ENCODE data around the gene BNC1.
"Not testable (repeated sequence)": the region's sequence is repeated elsewhere in the genome, so short reads cannot be mapped to it uniquely, and the experiment has no call there.

The BNC1 gene

DNA sequence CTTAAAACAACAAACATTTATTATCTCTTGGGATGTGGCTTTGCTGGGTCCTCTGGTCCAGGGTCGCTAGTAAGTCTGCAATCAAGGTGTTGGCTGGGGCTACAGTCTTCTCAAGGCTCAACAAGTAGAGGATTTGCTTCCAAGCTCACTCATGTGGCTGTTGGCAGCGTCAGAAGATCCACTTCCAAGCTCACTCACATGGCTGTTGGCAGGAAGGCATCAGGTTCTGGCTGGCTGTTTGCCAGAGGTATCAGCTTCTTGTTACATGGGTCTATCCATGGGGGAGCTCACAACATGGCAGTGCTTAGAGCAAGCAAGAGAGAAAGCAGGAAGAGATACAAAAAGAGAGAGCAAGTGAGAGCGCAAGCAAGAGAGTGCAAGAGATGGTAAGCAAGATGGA is 15.0 kb upstream of the BNC1 start:
- no peak for DNase-seq (ENCODE audit: low read depth)

DNA sequence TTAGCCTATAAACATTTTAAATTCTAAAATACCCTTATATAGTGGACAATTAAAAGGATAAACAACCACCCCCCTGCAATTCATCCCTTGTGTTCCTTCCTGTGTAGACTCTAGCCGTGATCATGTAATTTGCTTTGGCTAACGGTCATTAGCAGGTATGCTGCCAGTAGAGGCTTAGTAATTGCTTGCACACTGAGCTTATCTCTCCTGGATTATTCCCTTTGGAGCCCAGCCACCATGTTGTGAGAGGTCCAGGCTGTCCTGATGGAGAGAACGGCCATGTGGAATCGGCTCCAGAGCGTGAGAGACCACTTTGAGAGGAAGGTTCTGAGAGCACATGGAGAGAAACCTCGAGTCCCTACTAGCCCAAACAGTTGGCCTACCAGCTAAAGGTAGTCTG is 11.0 kb upstream of the BNC1 start:
- DNase-seq (ENCODE audit: low read depth) = no peak

- no peak for DNase-seq (ENCODE audit: low read depth)
These were observed 8.7 kb upstream of the BNC1 start for GRCh38 chr15:83293201-83293600.

- no peak for DNase-seq (ENCODE audit: low read depth)
These were observed 7.9 kb upstream of the BNC1 start for GRCh38 chr15:83292317-83292716.

GRCh38 chr15:83290236-83290635 is 5.8 kb upstream of the BNC1 start:
- no peak for DNase-seq (ENCODE audit: low read depth)

DNA sequence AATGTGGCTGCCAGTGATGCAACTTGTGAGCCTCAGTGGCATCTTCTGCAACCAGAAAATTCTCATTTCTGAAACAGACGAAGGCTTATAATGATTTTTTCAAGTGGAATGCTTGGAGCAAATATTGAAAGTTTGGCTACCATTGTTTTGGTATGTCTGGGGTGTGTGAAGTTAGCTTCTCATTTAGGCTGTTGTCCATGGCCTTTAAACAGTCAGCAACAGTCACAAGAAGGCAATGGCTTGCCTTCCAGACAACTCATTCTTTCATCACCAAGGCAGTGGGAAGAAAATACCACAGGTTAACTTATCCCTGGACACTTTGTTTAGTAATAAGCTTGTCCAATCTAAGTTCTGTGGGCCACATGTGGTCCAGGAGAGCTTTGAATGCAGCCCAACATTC is 4.7 kb upstream of the BNC1 start:
- DNase-seq (ENCODE audit: low read depth) = no peak

GRCh38 chr15:83288381-83288801 is 3.9 kb upstream of the BNC1 start:
- no peak for DNase-seq (ENCODE audit: low read depth)

GRCh38 chr15:83287541-83288027 is 3.1 kb upstream of the BNC1 start:
- DNase-seq (ENCODE audit: low read depth) = no peak

DNA sequence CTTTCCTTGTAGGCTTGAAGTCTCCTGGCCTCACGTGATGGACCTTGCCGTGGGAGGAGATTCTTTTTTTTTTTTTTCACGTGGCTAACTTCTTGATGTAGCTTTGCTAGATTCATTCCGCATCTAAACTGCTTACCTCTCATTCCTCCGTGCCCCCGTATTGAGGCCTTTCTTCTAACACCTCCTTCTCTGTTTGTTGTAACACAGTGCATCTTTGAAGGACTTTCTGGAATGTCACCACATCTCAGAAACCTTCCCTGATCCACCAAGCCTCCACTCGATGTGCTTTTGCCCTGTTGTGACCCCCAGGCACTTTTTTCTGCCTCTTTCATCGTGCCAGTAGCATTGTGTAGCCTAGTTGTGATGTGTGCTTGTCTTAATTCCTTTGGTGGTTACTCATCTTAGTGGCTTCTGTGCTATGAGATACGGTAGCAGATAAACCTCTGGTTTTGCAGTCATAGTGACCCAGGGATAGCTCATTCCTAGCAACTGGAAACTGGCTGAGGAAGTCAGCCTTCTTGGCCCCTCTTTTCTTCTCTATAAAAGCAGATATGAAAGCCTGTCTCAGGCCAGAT is 1.6 kb upstream of the BNC1 start:
- DNase-seq (ENCODE audit: low read depth) = no peak

DNA sequence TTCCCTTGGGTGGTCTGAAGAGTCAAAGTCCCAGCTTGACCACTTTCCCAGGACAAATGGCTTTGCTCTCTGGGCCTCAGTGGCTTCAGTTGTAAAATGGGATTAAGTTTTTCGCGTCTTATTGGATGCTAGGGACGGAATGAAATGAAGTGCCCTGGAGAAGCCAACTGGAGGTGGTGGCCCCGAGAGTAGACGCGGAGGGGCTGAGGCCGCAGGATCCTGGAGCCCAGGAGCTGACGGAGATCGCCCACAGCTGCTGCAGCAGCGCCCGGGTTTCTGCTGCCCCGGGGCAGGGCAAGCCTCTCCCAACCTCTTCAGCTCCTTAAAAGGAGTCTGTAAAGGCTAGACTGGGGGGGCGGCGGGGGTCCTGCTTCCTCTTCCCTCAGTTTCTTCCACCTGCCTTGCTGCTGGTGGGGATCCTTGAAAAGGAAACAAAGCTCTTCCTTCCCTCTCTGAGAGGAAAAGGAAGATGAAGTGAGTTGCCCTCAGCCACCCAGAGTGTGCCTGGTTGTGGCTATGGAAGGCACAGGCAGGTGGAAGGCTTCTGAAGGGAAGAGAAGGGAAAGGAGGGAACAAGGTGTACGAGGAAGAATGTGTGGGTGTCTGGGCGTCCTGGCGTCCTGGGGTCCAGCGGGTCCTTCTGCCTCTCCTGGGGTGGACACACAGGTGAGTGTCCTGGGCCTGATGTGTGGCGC is 967 bp upstream of the BNC1 start:
- DNase-seq (ENCODE audit: low read depth) = no peak

- DNase-seq (ENCODE audit: low read depth) = no peak
These were observed 478 bp downstream of the BNC1 start for GRCh38 chr15:83283813-83284558.

DNA sequence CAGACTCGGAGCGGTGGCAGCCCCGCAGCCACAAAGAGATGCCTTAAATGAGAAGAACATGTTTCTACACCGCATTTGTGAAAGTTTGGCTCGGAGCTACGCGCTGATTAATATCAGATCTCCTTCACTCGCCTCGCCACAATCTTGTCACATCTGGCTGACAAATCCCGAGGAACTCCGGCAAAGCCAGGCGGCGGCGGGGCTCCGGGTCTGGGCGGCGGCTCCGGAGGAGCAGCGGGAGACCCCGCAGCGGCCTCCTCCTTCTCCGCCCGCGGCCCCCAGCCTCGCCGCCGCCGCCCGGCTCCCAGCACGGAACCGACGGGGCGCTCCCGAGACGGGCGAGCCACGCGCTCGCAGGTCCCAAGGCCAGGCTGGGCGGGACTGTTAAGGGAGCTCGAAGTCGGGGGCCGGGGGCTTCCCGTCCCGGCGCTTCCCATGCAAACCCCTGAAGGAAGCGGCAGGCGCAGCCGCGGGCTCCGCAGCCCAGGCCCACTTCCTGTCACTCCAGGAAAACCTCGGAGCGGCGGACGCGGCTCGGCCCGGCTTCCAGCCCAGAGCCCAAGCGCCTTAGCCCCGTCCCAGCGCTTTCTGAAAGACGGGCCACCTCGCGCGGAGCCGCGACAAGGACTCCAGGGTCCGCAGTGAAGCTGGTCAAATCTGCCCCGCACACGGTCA is 1.2 kb downstream of the BNC1 start:
- no peak for DNase-seq (ENCODE audit: low read depth)

DNA sequence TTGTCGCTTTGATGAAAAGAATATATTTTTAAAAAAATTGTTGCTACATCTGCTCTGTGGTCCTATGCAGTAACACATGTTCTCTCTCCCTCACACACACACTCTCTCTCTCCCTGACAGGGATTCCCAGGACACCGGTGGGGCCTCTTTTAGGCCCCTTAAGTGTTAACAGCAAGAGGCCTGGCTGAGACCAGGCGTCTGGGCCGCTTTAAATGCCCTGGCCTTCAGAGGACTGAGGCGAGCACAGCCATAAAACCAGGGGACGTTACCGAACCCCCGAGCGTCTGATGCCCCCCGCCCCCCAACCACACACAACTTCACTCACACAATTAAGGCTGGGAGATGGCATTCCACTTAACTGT is 1.7 kb downstream of the BNC1 start:
- no peak for DNase-seq (ENCODE audit: low read depth)

- DNase-seq (ENCODE audit: low read depth) = no peak
These were observed 2.3 kb downstream of the BNC1 start for GRCh38 chr15:83282141-83282540.

GRCh38 chr15:83278191-83278590 is 6.3 kb downstream of the BNC1 start:
- DNase-seq (ENCODE audit: low read depth) = no peak

- DNase-seq (ENCODE audit: low read depth) = no peak
These were observed 7.8 kb downstream of the BNC1 start for GRCh38 chr15:83276661-83277060.

DNA sequence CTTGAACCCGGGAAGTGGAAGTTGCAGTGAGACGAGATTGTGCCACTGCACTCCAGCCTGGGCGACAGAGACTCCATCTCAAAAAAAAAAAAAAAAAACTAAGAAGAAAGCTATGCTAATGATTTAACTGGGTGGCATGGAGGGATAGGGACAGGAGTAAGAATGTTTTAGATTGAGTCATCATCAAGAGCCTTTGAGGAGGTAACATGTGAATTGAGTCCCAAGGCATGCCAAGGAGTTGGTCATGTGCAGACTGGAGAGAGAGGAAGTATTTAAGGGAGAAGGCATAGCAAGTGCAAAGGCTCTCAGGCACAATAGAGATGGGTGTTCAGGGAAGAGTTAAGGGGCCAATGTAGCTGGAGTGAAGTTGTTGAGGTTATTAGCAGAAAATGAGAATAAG is 9.1 kb downstream of the BNC1 start:
- no peak for DNase-seq (ENCODE audit: low read depth)

DNA sequence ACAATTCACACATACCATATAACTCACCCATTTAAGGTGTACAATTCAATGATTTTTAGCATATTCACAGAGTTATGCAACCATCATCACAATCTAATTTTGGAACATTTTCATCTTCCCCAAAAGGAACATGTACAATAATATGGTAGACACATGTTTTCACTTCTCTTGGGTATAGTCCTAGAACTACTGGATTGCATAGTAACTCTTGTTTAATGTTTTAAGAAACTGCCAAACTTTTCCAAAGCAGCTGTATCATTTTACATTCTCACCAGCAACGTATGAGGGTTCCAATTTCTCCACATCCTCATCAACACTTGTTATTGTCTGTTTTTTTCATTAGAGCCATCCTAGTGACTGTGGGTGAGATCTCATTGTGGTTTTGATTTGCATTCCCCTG is 14.3 kb downstream of the BNC1 start:
- no peak for DNase-seq (ENCODE audit: low read depth)

DNA sequence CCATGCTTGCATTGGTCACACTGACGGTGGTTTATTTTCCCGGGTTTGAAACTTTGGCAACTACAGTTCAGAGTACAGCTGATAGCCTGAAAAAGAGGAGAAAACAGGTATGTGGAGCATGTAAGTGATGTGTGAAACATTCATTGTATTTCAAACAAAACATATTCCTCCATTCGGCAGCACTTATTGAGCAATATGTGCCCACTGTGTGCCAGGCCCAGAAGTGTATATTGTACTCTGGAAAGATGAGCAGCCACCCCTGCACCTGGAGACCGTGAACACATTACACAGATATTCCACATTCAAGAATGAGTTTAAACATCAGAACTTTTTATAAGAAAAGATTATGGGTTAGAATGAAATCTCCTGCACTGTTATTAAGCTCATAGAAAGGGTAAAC is 16.3 kb downstream of the BNC1 start:
- DNase-seq (ENCODE audit: low read depth) = no peak

GRCh38 chr15:83262594-83263315 is 21.7 kb downstream of the BNC1 start:
- DNase-seq (ENCODE audit: low read depth) = no peak

- DNase-seq (ENCODE audit: low read depth) = not testable (repeated sequence)
These were observed 22.3 kb downstream of the BNC1 start for GRCh38 chr15:83262181-83262580.

GRCh38 chr15:83250781-83251180 is 33.7 kb downstream of the BNC1 start:
- DNase-seq (ENCODE audit: low read depth) = no peak
